Daoy (cell line): ENCODE data around the gene TCEAL9. TPM values are rescaled to one million over a fixed set of nuclear protein-coding genes. Genes with fewer than 3 reads are reported as not detected.
"Not testable (repeated sequence)": the region's sequence is repeated elsewhere in the genome, so short reads cannot be mapped to it uniquely, and the experiment has no call there.

Experiments
- DNase-seq: peaks from one replicate; pipeline ENCODE4 v3.0.0-alpha.2; 2015; ENCODE audit warnings: low read depth
- total RNA-seq: library from RNA; depleted of rRNA; stranded (reverse); fragments of >200 nt; shearing (Covaris generic); gene quantifications from 2 replicates; pipeline ENCODE4 v1.2.3, GENCODE V29; 2014

Gene TCEAL9
- total RNA-seq, 1 experiment from 2014 or later = 93.6 TPM

- DNase-seq = no peak
Measured at GRCh38 chrX:103373581-103373980, 17.3 kb downstream of the TCEAL9 start.

- peak; percentile 52 for DNase-seq
Measured at GRCh38 chrX:103376118-103376978, 20.0 kb downstream of the TCEAL9 start, which contains the start of gene BEX3. BEX3 (plus strand) TSS chrX:103376538; CDS start chrX:103377522, 984 bp downstream.

GRCh38 chrX:103376979-103377324, 20.6 kb downstream of the TCEAL9 start:
- DNase-seq = no peak

- no peak for DNase-seq
Measured at GRCh38 chrX:103378990-103379389, 22.7 kb downstream of the TCEAL9 start.

GRCh38 chrX:103382877-103383276, 26.6 kb downstream of the TCEAL9 start:
- no peak for DNase-seq

GRCh38 chrX:103384672-103385071, 28.4 kb downstream of the TCEAL9 start:
- no peak for DNase-seq

- DNase-seq = not testable (repeated sequence)
Measured at GRCh38 chrX:103385283-103385830, 29.1 kb downstream of the TCEAL9 start.

GRCh38 chrX:103386332-103386731, 30.0 kb downstream of the TCEAL9 start:
- no peak for DNase-seq

GRCh38 chrX:103393487-103393886, 37.2 kb downstream of the TCEAL9 start:
- DNase-seq = no peak

- peak; percentile 79 for DNase-seq
Measured at GRCh38 chrX:103396186-103396585, 39.9 kb downstream of the TCEAL9 start.

GRCh38 chrX:103396660-103397059, 40.4 kb downstream of the TCEAL9 start:
- DNase-seq = no peak

GRCh38 chrX:103397707-103398106, 41.4 kb downstream of the TCEAL9 start:
- no peak for DNase-seq

- peak; percentile 58 for DNase-seq
Measured at GRCh38 chrX:103398421-103398864, 42.1 kb downstream of the TCEAL9 start.

- no peak for DNase-seq
Measured at GRCh38 chrX:103399744-103400143, 43.4 kb downstream of the TCEAL9 start.

GRCh38 chrX:103400931-103401330, 44.6 kb downstream of the TCEAL9 start:
- DNase-seq = no peak

- peak; percentile 74 for DNase-seq
Measured at GRCh38 chrX:103404231-103405008, 48.1 kb downstream of the TCEAL9 start.

GRCh38 chrX:103405009-103405333, 48.7 kb downstream of the TCEAL9 start:
- no peak for DNase-seq

- DNase-seq = no peak
Measured at GRCh38 chrX:103406256-103406655, 50.0 kb downstream of the TCEAL9 start.

GRCh38 chrX:103407776-103408175, 51.5 kb downstream of the TCEAL9 start:
- no peak for DNase-seq
